K562 (cell line): Measurements from ENCODE around the gene S100P. TPM values are rescaled to one million over a fixed set of nuclear protein-coding genes. Genes with fewer than 3 reads are reported as not detected.
A peak's percentile ranks its signal among the peaks of the same experiment; 100 is the strongest.

Source experiments
- ARHGAP35 ChIP-seq: fragments of 450-650 bp; IDR thresholded peaks from 2 replicates; pipeline ENCODE4 v1.6.1; 2018; ENCODE audit not compliant: partially characterized antibody
- HCFC1 ChIP-seq: IDR thresholded peaks from 2 replicates; pipeline ENCODE4 v1.6.1; 2012; ENCODE audit warnings: low read depth, low read length, improper control_type of control experiment
- HMGN3 ChIP-seq: IDR thresholded peaks from 2 replicates; pipeline ENCODE4 v1.6.1; 2011; ENCODE audit warnings: borderline replicate concordance, low read depth, mild to moderate bottlenecking, mixed read lengths, low read length; ENCODE audit not compliant: insufficient read length; ENCODE audit errors: extremely low read depth
- MEF2A ChIP-seq: IDR thresholded peaks from 2 replicates; pipeline ENCODE4 v1.6.1; 2011; ENCODE audit warnings: low read depth, mild to moderate bottlenecking, low read length, moderate library complexity; ENCODE audit not compliant: control insufficient read depth
- MYNN ChIP-seq, 2 experiments: sonication (generic); formaldehyde crosslinking in 1 of 2; IDR thresholded peaks; 2 replicates each; pipeline versions ENCODE4 v1.5.0 to v1.6.1; 2016 to 2020; ENCODE audit warnings: antibody characterized with exemption in 1 of 2, missing genetic modification reagents in 1 of 2
- NCOA6 ChIP-seq: fragments of 450-650 bp; IDR thresholded peaks from 2 replicates; pipeline ENCODE4 v1.6.1; 2017; ENCODE audit warnings: mild to moderate bottlenecking
- NRF1 ChIP-seq, 2 experiments: fragments of 450-650 bp; IDR thresholded peaks in 1 of 2; conservative IDR thresholded peaks in 1 of 2; 2 replicates each; pipeline ENCODE4 v1.6.1; 2014; ENCODE audit warnings: mild to moderate bottlenecking in 2 of 2
- POLR2G ChIP-seq: fragments of 200-400 bp; formaldehyde crosslinking; IDR thresholded peaks from 2 replicates; pipeline ENCODE4 v1.6.1; 2017; ENCODE audit warnings: low read depth, mild to moderate bottlenecking, antibody characterized with exemption, low read length, moderate library complexity
- SAFB ChIP-seq: fragments of 200-400 bp; formaldehyde crosslinking; IDR thresholded peaks from 2 replicates; pipeline ENCODE4 v1.6.1; 2017; ENCODE audit warnings: low read depth, low read length, borderline replicate concordance
- SPI1 ChIP-seq: IDR thresholded peaks from 2 replicates; pipeline ENCODE4 v1.6.1; 2011; ENCODE audit warnings: low read depth, low read length, control low read depth, borderline replicate concordance
- TCF3 ChIP-seq: sonication (generic); formaldehyde crosslinking; IDR thresholded peaks from 2 replicates; pipeline ENCODE4 v1.4.0; 2020; ENCODE audit warnings: mild to moderate bottlenecking, missing genetic modification reagents
- ZNF263 ChIP-seq: sonication (generic); formaldehyde crosslinking; IDR thresholded peaks from 2 replicates; pipeline ENCODE4 v1.8.0; 2022; ENCODE audit warnings: mild to moderate bottlenecking, missing genetic modification reagents, borderline replicate concordance
- ZNF445 ChIP-seq: fragments of 250-450 bp; sonication (Bioruptor Pico); IDR thresholded peaks from 2 replicates; pipeline ENCODE4 v1.4.0; 2020; ENCODE audit warnings: low read depth, mild to moderate bottlenecking, moderate library complexity
- polyA plus RNA-seq, 8 experiments: library from polyadenylated mRNA; depleted of rRNA in 4 of 8; stranded (reverse) in 5 of 8; unstranded in 3 of 8; fragments of >200 nt; fragmentation: Nextera tagmentation in 2 of 8; fragmentation: Illumina TruSeq in 1 of 8; extraction: Ambion mirVana in 2 of 8; extraction: Trizol in 1 of 8; gene quantifications; 2 replicates each; pipeline versions ENCODE4 v1.2.1 to v1.2.3, GENCODE V29; 2011 to 2014; ENCODE audit warnings: inconsistent platforms in 1 of 8, missing spikeins in 1 of 8
- total RNA-seq, 7 experiments: library from RNA; depleted of rRNA in 6 of 7; stranded (reverse); fragments of >200 nt in 6 of 7; fragmentation: Illumina TruSeq in 2 of 7; extraction: Trizol in 2 of 7; gene quantifications; 2 replicates each; pipeline versions ENCODE4 v1.2.1 to v1.2.3, GENCODE V29; 2011 to 2021; ENCODE audit warnings: low replicate concordance in 1 of 7

S100P gene
- total and polyA plus RNA-seq, 9 of the 15 experiments (the other 6 are each of a cell fraction or from before 2014, with no cell fraction given), result 4.1 to 23.8 (median 7.5) TPM

- peak; percentile 77 for TF ChIP-seq POLR2G
- TF ChIP-seq ZNF263 (CRISPR knock-in tag), result peak; percentile 76
- TF ChIP-seq MYNN (IDR thresholded peaks at IDR 0.05), result 0 out of 2 replicates have a peak, but pooled peaks have one; percentile 13
- TF ChIP-seq MYNN (CRISPR knock-in tag; IDR thresholded peaks at IDR 0.05), result no peak
- TF ChIP-seq HMGN3, result peak; percentile 39
- peak in 1 of 2 experiments; percentile 40; a peak in 2 of 4 replicates for TF ChIP-seq NRF1 (conservative IDR thresholded peaks at IDR 0.05 in 1 of 2, IDR thresholded peaks at IDR 0.05 in 1 of 2)
- no peak for TF ChIP-seq TCF3 (CRISPR knock-in tag)
- TF ChIP-seq SAFB, result peak; percentile 39; the same call in 1 of the 2 replicates
- peak; percentile 44 for TF ChIP-seq ARHGAP35
- no peak for TF ChIP-seq HCFC1
- no peak for TF ChIP-seq ZNF445 (CRISPR knock-in tag)
- TF ChIP-seq SPI1, result peak; percentile 58; the same call in 1 of the 2 replicates
- no peak for TF ChIP-seq NCOA6
- TF ChIP-seq MEF2A, result no peak
- TF ChIP-seq, all 486 proteins: peak for 30
Measured at GRCh38 chr4:6676722-6677558, 16.7 kb upstream of the S100P start (continued).
